ENCODE data around the gene PIEZO1. TPM values are rescaled to one million over a fixed set of nuclear protein-coding genes. Genes with fewer than 3 reads are reported as not detected.

PIEZO1 gene
- total RNA-seq, 1 experiment from 2014 or later: 224 TPM

DNA sequence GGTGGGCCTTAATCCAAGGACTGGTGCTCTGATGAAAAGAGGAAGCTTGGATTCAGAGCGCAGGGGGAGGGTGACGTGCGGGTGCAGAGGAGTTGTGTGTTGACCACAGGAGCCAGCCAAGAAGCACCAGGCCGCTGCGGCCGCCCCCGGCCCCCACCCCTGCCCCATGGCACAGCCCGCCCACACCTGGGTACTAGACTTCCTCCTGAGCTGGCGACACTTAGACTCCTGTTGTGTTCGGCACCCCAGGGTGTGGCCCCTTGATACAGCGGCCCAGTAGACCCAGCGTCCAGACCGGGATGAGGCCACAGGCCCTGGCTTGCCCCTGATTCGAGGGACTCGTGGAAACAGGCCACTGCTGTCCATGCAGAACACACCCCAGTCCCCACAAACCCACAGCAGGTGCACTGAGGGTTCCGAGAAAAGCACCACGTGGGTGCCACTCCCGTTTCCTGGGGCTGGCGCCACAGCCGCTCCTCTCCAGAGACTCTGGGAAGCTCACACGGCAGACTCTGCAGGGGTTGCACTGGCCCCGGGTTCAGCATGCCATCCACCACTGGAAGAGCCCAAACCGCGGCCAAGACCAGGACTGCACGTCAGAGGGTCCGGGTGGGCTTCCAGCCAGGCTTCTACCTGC, 93.0 kb downstream of the PIEZO1 start:
- Histone ChIP-seq H4K20me1 (ENCODE audit: insufficient read depth) (no peaks in the 10 kb centered on the region), H3K27me3 (ENCODE audit: insufficient read depth, low read length) (no peaks in the 10 kb centered on the region), H3K36me3 (ENCODE audit: control insufficient read depth in 1 of 2, insufficient read depth in 2 of 2, low read length in 2 of 2) (no peaks in the 10 kb centered on the region), H3K79me2 (ENCODE audit: insufficient read depth, low read length) (no peaks in the 10 kb centered on the region), H3K4me2 (ENCODE audit: low read length) (no peak overlapping the region), H2AFZ (ENCODE audit: low read depth, low read length, poor library complexity, severe bottlenecking) (no peak overlapping the region), H3K9me3 (ENCODE audit: control insufficient read depth in 1 of 2, insufficient read depth in 1 of 2, low read depth in 1 of 2, low read length in 2 of 2) (no peaks in the 10 kb centered on the region), H3K9me2 (ENCODE audit: insufficient read depth) (no peaks in the 10 kb centered on the region), H3K4me3 (replicated peaks in 1 of 2; ENCODE audit: low read depth in 1 of 2, low read length in 2 of 2) (no peak overlapping the region), H3K27ac (ENCODE audit: low read depth, low read length) (no peak overlapping the region), H3K9ac (ENCODE audit: low read length) (no peak overlapping the region), H3K4me1 (ENCODE audit: control insufficient read depth in 1 of 2, insufficient read depth in 2 of 2, low read length in 2 of 2) (peaks cover 12 to 15% of the 10 kb centered on the region in 2 experiments)
- POLR2A ChIA-PET: interaction anchor here (0.6 kb wide), 1 partner anchor 8 kb away, joined by 5 read pairs; no protein-coding TSS in a partner anchor
- ATAC-seq: no peak
- no TSS peak for BruUV-seq (replicated peaks)
- CTCF ChIA-PET: no interaction called here
- no peak for TF ChIP-seq CEBPB (IDR thresholded peaks at IDR 0.05; ENCODE audit: low read depth)
- no peak for TF ChIP-seq TCF7L2 (IDR thresholded peaks at IDR 0.05; ENCODE audit: borderline replicate concordance, extremely low read depth, insufficient read depth, insufficient read length)
- TF ChIP-seq FOSL1 (IDR thresholded peaks at IDR 0.05; ENCODE audit: low read depth): no peak
- TF ChIP-seq ZNF274 (IDR thresholded peaks at IDR 0.05; ENCODE audit: low read depth, low read length): no peak
- no peak for TF ChIP-seq JUND (IDR thresholded peaks at IDR 0.05)
- no peak for TF ChIP-seq CBX3 (IDR thresholded peaks at IDR 0.05; ENCODE audit: low read depth)
- RAD21 ChIA-PET (ENCODE audit: low non-redundant PET in 1 of 2, low total read pairs in 2 of 2, uncharacterized antibody in 2 of 2, unreplicated experiment in 2 of 2): no interaction called here
- intact Hi-C loops (cut with micrococcal nuclease): no loop called here
- no peak for DNase-seq (ENCODE audit: low read depth, low spot score)

DNA sequence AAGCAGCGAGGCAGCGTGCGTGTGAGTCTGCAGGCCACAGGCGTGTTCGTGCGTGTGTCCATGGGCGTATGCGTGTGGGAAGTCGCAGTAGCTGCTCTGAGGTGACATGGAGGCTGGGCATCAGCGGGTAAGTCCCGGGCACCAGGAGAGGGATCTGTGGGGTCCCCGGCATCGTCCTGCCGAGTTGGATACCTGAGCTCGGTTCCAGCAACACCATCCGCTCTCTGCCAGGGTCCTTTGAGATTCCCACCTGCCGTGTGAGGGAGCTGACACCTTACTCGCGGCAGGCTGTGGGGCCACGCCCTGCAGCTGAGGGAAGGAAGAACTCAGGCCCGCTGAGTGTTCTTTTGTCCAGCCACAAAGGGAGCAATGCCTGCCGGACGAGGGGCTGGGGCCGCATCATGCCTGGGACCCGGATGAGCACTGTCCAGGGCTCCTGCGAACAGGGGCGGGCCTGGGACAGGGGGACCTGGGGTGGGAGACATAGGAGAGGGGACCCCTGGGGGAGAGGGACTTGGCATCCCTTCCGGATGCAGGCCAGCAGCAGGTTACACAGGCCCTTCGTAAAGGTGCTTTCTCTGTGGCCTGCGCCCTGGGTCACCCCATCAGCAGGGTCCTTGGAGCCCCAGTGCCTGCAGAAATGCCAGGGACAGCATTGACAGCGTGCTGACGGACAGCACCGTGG, 93.7 kb downstream of the PIEZO1 start:
- intact Hi-C loops (cut with micrococcal nuclease): no loop called here
- peaks cover 16 to 22% of the 10 kb centered on the region in 2 experiments for H3K4me1 ChIP-seq (ENCODE audit: control insufficient read depth in 1 of 2, insufficient read depth in 2 of 2, low read length in 2 of 2)
- POLR2A ChIA-PET: interaction anchor here (0.6 kb wide), 1 partner anchor 8 kb away, joined by 5 read pairs; no protein-coding TSS in a partner anchor
- no peaks in the 10 kb centered on the region for H3K36me3 ChIP-seq (ENCODE audit: control insufficient read depth in 1 of 2, insufficient read depth in 2 of 2, low read length in 2 of 2)
- no peaks in the 10 kb centered on the region for H4K20me1 ChIP-seq (ENCODE audit: insufficient read depth)
- no TSS peak for BruUV-seq (replicated peaks)
- H3K4me3 ChIP-seq (replicated peaks in 1 of 2; ENCODE audit: low read depth in 1 of 2, low read length in 2 of 2): no peak overlapping the region
- no peaks in the 10 kb centered on the region for H3K9me2 ChIP-seq (ENCODE audit: insufficient read depth)
- no peaks in the 10 kb centered on the region for H3K27me3 ChIP-seq (ENCODE audit: insufficient read depth, low read length)
- H2AFZ ChIP-seq (ENCODE audit: low read depth, low read length, poor library complexity, severe bottlenecking): no peak overlapping the region
- CTCF ChIA-PET: no interaction called here
- H3K9ac ChIP-seq (ENCODE audit: low read length): no peak overlapping the region
- no peaks in the 10 kb centered on the region for H3K79me2 ChIP-seq (ENCODE audit: insufficient read depth, low read length)
- DNase-seq (ENCODE audit: low read depth, low spot score) (no peak), ATAC-seq (no peak)
- RAD21 ChIA-PET (ENCODE audit: low non-redundant PET in 1 of 2, low total read pairs in 2 of 2, uncharacterized antibody in 2 of 2, unreplicated experiment in 2 of 2): no interaction called here
- no peak overlapping the region; the same call in 1 of the 2 replicates for H3K27ac ChIP-seq (ENCODE audit: low read depth, low read length)
- H3K4me2 ChIP-seq (ENCODE audit: low read length): no peak overlapping the region
- TF ChIP-seq, protein P1, sequence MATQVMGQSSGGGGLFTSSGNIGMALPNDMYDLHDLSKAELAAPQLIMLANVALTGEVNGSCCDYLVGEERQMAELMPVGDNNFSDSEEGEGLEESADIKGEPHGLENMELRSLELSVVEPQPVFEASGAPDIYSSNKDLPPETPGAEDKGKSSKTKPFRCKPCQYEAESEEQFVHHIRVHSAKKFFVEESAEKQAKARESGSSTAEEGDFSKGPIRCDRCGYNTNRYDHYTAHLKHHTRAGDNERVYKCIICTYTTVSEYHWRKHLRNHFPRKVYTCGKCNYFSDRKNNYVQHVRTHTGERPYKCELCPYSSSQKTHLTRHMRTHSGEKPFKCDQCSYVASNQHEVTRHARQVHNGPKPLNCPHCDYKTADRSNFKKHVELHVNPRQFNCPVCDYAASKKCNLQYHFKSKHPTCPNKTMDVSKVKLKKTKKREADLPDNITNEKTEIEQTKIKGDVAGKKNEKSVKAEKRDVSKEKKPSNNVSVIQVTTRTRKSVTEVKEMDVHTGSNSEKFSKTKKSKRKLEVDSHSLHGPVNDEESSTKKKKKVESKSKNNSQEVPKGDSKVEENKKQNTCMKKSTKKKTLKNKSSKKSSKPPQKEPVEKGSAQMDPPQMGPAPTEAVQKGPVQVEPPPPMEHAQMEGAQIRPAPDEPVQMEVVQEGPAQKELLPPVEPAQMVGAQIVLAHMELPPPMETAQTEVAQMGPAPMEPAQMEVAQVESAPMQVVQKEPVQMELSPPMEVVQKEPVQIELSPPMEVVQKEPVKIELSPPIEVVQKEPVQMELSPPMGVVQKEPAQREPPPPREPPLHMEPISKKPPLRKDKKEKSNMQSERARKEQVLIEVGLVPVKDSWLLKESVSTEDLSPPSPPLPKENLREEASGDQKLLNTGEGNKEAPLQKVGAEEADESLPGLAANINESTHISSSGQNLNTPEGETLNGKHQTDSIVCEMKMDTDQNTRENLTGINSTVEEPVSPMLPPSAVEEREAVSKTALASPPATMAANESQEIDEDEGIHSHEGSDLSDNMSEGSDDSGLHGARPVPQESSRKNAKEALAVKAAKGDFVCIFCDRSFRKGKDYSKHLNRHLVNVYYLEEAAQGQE (IDR thresholded peaks at IDR 0.05; ENCODE audit: low read depth): no peak
- TF ChIP-seq SP1 (IDR thresholded peaks at IDR 0.05; ENCODE audit: low read depth) (no peak), FOSL1 (IDR thresholded peaks at IDR 0.05; ENCODE audit: low read depth) (no peak), RAD21 (IDR thresholded peaks at IDR 0.05; ENCODE audit: low read depth) (no peak), ZNF274 (IDR thresholded peaks at IDR 0.05; ENCODE audit: low read depth, low read length) (no peak), CBX3 (IDR thresholded peaks at IDR 0.05; ENCODE audit: low read depth) (no peak), YY1 (IDR thresholded peaks at IDR 0.05; ENCODE audit: extremely low read depth, insufficient replicate concordance, low read depth, low read length) (no peak)
- no peaks in the 10 kb centered on the region for H3K9me3 ChIP-seq (ENCODE audit: control insufficient read depth in 1 of 2, insufficient read depth in 1 of 2, low read depth in 1 of 2, low read length in 2 of 2)

All from HCT116 (cell line).